Right lobe of liver (tissue), 6 donors: Measurements from ENCODE around the gene GUCD1. TPM values are rescaled to one million over a fixed set of nuclear protein-coding genes. Genes with fewer than 3 reads are reported as not detected.
"Not testable (repeated sequence)": the region's sequence is repeated elsewhere in the genome, so short reads cannot be mapped to it uniquely, and the experiment has no call there.

Experiments
- ATAC-seq, 4 donors: fragments of 200-7000 bp; cut with Tn5 transposase; one replicate each; pipeline ENCODE4 v1.9.1; 2020; ENCODE audit warnings: mild to moderate bottlenecking in 4 of 4, moderate library complexity in 4 of 4
- DNase-seq, 3 donors: peaks; one replicate each; pipeline ENCODE4 v3.0.0-alpha.2; 2020
- H3K27ac ChIP-seq, 3 donors: fragments of 200-600 bp; one replicate each; pipeline ENCODE4 v1.8.0; 2022
- H3K27me3 ChIP-seq, 2 donors: fragments of 200-600 bp; one replicate each; pipeline ENCODE4 v1.8.0; 2022
- H3K36me3 ChIP-seq, 4 donors: fragments of 200-600 bp; sonication (generic) in 1 of 4; one replicate each; pipeline versions ENCODE4 v1.5.1 to v1.8.0; 2017 to 2022; ENCODE audit warnings: control low read depth in 1 of 4
- H3K4me1 ChIP-seq, 4 donors: fragments of 200-600 bp; sonication (generic) in 1 of 4; one replicate each; pipeline versions ENCODE4 v1.5.1 to v1.8.0; 2017 to 2022; ENCODE audit warnings: control low read depth in 1 of 4
- H3K4me3 ChIP-seq, 3 donors: fragments of 200-600 bp; one replicate each; pipeline ENCODE4 v1.8.0; 2022
- H3K9me3 ChIP-seq, 4 donors: fragments of 200-600 bp; sonication (generic) in 1 of 4; one replicate each; pipeline versions ENCODE4 v1.5.1 to v1.8.0; 2017 to 2022; ENCODE audit warnings: control low read depth in 1 of 4
- CTCF ChIP-seq, 4 donors: fragments of 200-600 bp in 3 of 4; fragments of 450-650 bp in 1 of 4; IDR thresholded peaks; one replicate each; pipeline versions ENCODE4 v1.5.1 to v1.8.0; 2016 to 2022; ENCODE audit warnings: antibody characterized with exemption in 4 of 4, mild to moderate bottlenecking in 2 of 4
- POLR2A ChIP-seq: fragments of 450-650 bp; IDR thresholded peaks from one replicate; pipeline ENCODE4 v1.6.1; 2017; ENCODE audit warnings: antibody characterized with exemption, mild to moderate bottlenecking
- WGBS: methylation state at CpG from one replicate; pipeline ENCODE4 v1.1.6; 2018; ENCODE audit warnings: low coverage, low lambda C conversion rate; ENCODE audit not compliant: insufficient coverage; ENCODE audit errors: missing lambda C conversion rate; 5-methylcytosine and 5-hydroxymethylcytosine counted together
- intact Hi-C, 2 donors: fragments of 100-400 bp; cut with DNase I; formaldehyde crosslinking; loops; one replicate each; pipeline versions ENCODE4 v1.11.2 to v1.14.1; 2022
- total RNA-seq, 6 experiments: library from RNA; depleted of rRNA in 2 of 6; stranded (reverse); fragments of >200 nt in 2 of 6; fragmentation: NEBNext Ultra II Directional in 3 of 6; extraction: Animal tissue kit (Norgen Biotek cat#: 25700) in 3 of 6; gene quantifications; one replicate each; pipeline versions ENCODE4 v1.1.0 to v1.2.4, GENCODE V29; 2016 to 2023
- donor health status: DM: no; HTN: yes; CAD: no.
- donor health status: DM: no; HTN: no; CAD: no.
- donor health status: DM: no; HTN: no; CAD: no.
- donor health status: DM: no; HTN: yes; CAD: no.
- donor health status: DM: no; HTN: yes; CAD: no.

Gene GUCD1
- total RNA-seq, 6 experiments from 2014 or later: 94.0 to 281 (median 213) TPM

DNA sequence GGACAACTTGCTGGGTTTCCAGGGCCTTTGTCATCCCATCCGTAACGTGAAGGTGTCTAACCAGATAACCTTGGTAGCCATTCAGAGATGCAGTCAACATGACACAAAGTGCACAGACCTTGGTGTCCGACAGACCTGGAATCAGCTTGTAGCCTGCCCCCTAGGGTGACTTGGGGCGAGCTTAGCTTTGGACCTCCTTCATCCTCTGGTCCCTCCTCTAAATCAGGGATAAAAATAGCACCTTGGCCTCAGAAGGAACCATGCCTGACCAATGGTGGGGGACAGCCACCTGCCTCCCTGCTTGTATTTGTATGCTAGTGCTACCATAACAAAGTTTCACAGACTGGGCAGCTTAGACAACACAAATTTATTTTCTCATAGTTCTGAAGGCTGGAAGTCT is 4.5 kb upstream of the GUCD1 start:
- no peaks in the 10 kb centered on the region for H3K9me3 ChIP-seq
- WGBS: 33% methylated on average over 2 of the region's 4 CpGs
- H3K27ac ChIP-seq: no peak overlapping the region
- ATAC-seq (no peak), DNase-seq (no peak)
- no peak for TF ChIP-seq CTCF (IDR thresholded peaks at IDR 0.05)
- no peak for TF ChIP-seq POLR2A
- intact Hi-C loops: loop anchor here in 1 of 2 donors (10.0 kb wide), 1 partner anchor 45 kb away; the partner anchor contains the start of gene GGT1
- peaks cover 0 to 38% (median 21%) of the 10 kb centered on the region in 4 donors for H3K36me3 ChIP-seq
- H3K4me3 ChIP-seq: no peak overlapping the region
- H3K4me1 ChIP-seq: peaks cover 2 to 28% (median 16%) of the 10 kb centered on the region in 4 donors
- no peaks in the 10 kb centered on the region for H3K27me3 ChIP-seq

- DNase-seq: peak; percentile 100
- 0% methylated on average over 12 of the region's 59 CpGs for WGBS
- intact Hi-C loops: loop anchor here in 1 of 2 donors (10.0 kb wide), 1 partner anchor 49 kb away; the partner anchor contains the start of gene GGT1
- Histone ChIP-seq H3K4me1 (peaks cover 0 to 51% (median 18%) of the 10 kb centered on the region in 4 donors), H3K9me3 (no peaks in the 10 kb centered on the region), H3K36me3 (peaks cover 0 to 34% (median 14%) of the 10 kb centered on the region in 4 donors), H3K27ac (peak within 1 kb of the TSS; percentile 96 to 99 (median 97)), H3K4me3 (peak within 1 kb of the TSS; percentile 94 to 100 (median 98)), H3K27me3 (no peaks in the 10 kb centered on the region)
- peak; percentile 77 to 86 (median 81) for ATAC-seq
- peak; percentile 78 for TF ChIP-seq POLR2A
- TF ChIP-seq CTCF (IDR thresholded peaks at IDR 0.05): peak in 2 of 4 donors; percentile 11 to 26
Observed at GRCh38 chr22:24555165-24556039, 464 bp upstream of the GUCD1 start, which contains the start of gene SNRPD3. Gene SNRPD3, plus strand, starts transcription at chr22:24555999. Its CDS starts 1,676 bp downstream, at chr22:24557675.

DNA sequence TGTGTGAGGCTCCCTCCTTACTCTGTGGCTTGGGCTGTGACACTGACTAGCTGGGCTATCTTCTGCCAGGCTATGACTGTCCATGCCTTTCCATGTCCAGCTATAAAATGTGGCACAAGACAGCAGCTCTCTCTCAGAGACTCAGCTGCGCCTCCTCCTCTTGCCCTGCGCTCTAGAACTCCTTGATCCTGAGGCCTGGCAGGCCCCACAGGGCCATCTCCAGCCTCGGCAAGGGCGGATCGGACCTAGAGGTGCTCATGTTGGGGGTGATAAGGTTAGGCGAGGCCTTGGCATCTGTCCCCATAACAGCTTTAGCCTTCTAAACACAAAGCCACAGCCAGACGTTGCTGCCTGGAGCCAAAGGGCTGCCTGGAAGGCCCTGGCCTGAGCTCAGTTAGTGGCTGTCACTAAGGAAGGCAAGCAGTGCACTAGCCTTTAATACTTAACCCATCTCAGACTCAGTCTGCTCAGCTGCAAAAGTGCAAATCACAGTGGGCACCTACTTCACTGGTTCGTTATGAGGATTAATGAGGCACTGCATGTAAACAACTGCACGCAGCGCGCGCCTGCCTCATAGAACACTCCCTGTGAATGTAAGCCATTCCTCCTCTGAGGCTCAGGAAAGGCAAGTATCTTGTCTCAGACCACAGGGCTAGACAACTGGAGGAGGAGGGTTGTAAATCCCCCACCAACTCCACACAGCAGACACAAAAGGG is 1.2 kb downstream of the GUCD1 start:
- TF ChIP-seq POLR2A (no peak), CTCF (IDR thresholded peaks at IDR 0.05) (no peak)
- 10% methylated on average over 2 of the region's 12 CpGs for WGBS

DNA sequence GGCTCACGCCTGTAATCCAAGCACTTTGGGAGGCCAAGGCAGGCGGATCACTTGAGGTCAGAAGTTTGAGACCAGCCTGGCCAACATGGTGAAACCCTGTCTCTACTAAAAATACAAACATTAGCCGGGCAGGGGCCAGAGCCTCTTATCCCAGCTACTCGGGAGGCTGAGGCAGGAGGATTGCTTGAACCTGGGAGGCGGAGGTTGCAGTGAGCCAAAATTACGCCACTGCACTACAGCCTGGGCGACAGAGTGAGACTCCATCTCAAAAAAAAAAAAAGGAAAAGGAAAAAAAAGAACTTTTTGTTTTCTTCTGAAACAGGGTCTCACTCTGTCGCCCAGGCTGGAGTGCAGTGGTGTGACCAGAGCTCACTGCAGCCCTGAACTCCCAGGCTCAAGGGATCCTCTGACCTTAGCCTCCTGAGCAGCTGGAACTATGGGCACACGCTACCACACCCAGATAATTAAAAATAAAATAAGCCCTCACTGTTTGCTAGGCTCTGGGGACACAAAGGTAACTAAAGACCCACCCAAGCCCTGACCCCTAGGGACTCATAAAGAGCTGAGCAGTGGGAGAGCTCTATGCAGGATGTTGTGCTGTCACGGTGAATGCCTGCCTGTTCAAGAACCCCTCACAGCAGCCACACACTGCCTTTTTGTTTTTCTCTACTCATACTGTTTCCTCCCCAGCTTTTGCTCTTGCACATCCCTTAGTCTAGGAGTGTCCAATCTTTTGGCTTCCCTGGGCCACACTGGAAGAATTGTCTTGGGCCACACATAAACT is 2.2 kb downstream of the GUCD1 start:
- H3K4me3 ChIP-seq: peak overlapping the region; percentile 4 to 100 (median 94)
- WGBS: 38% methylated on average over 10 of the region's 10 CpGs
- not testable (repeated sequence) for ATAC-seq, H3K9me3 ChIP-seq, DNase-seq, H3K27me3 ChIP-seq
- peak overlapping the region; percentile 96 to 99 (median 97) for H3K27ac ChIP-seq
- peaks cover 0 to 61% (median 29%) of the 10 kb centered on the region in 4 donors for H3K4me1 ChIP-seq
- intact Hi-C loops: loop anchor here in 1 of 2 donors (10.0 kb wide), 1 partner anchor 52 kb away; the partner anchor contains the start of gene GGT1
- H3K36me3 ChIP-seq: peaks cover 0 to 24% (median 15%) of the 10 kb centered on the region in 4 donors

More for the DNA sequence above, 1.2 kb downstream of the GUCD1 start:
- Histone ChIP-seq H3K36me3 (peaks cover 0 to 24% (median 14%) of the 10 kb centered on the region in 4 donors), H3K4me3 (peak overlapping the region; percentile 94 to 100 (median 98)), H3K4me1 (peaks cover 0 to 61% (median 23%) of the 10 kb centered on the region in 4 donors), H3K27ac (peak overlapping the region; percentile 96 to 99 (median 97)), H3K9me3 (no peaks in the 10 kb centered on the region), H3K27me3 (no peaks in the 10 kb centered on the region)
- ATAC-seq (no peak), DNase-seq (peak; percentile 43 to 68 (median 64))
- intact Hi-C loops: loop anchor here in 1 of 2 donors (10.0 kb wide), 1 partner anchor 51 kb away; the partner anchor contains the start of gene GGT1
